NT2/D1 (cell line): ENCODE results near the gene ARIH1.

Experiments
- SUZ12 ChIP-seq: IDR thresholded peaks from 2 replicates; pipeline ENCODE4 v1.6.1; 2011; ENCODE audit not compliant: insufficient read length, insufficient read depth; ENCODE audit errors: extremely low read depth
- YY1 ChIP-seq: IDR thresholded peaks from 2 replicates; pipeline ENCODE4 v1.6.1; 2011; ENCODE audit not compliant: insufficient read length, insufficient read depth
- ZNF274 ChIP-seq: IDR thresholded peaks from 2 replicates; pipeline ENCODE4 v1.6.1; 2011; ENCODE audit warnings: mild to moderate bottlenecking, low read depth, low read length

- no peak for TF ChIP-seq SUZ12
- no peak for TF ChIP-seq YY1
- no peak for TF ChIP-seq ZNF274
These were observed 10.4 kb upstream of the ARIH1 start for GRCh38 chr15:72463702-72464101.
